Fibroblast of the aortic adventitia (primary cell): ENCODE results near the gene SPTBN4. TPM values are rescaled to one million over a fixed set of nuclear protein-coding genes. Genes with fewer than 3 reads are reported as not detected.
"Not testable (repeated sequence)": the region's sequence is repeated elsewhere in the genome, so short reads cannot be mapped to it uniquely, and the experiment has no call there.

ENCODE experiments used
- DNase-seq: peaks from one replicate; pipeline ENCODE4 v3.0.0-alpha.2; 2010; ENCODE audit warnings: low read depth
- H3K4me3 ChIP-seq: 2 replicates; pipeline ENCODE4 v1.5.1; 2011; ENCODE audit warnings: low read depth, mild to moderate bottlenecking, control low read depth, low read length, moderate library complexity
- total RNA-seq: library from RNA; depleted of rRNA; stranded (reverse); fragments of >200 nt; gene quantifications from 2 replicates; pipeline ENCODE4 v1.2.3, GENCODE V29; 2012; ENCODE audit warnings: low replicate concordance
- TF ChIP-seq, protein P1 (sequence below): IDR thresholded peaks from 2 replicates; pipeline ENCODE4 v1.5.1; 2011; ENCODE audit warnings: mild to moderate bottlenecking, low read length, control low read depth, inconsistent platforms; ENCODE audit not compliant: insufficient read depth

The SPTBN4 gene
- total RNA-seq, 1 donor = 3.5 TPM

DNA sequence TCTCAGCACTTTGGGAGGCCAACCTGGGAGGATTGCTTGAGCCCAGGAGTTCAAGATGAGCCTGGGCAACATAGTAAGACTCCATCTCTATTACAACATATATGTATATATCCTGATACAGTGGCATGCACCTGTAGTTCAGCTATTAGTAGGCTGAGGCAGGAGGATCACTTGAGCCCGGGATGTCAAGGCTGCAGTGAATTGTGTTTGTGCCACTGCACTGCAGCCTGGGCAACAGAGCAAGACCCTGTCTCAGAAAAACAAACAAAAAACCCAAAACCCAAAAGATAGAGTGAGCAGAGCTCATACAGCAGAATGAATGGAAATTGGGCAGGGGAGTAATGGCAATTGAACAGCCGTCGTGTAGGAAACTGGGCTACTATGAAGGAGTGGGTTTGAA, 92.6 kb downstream of the SPTBN4 start:
- no peak for DNase-seq
- H3K4me3 ChIP-seq = no peak overlapping the region
- TF ChIP-seq, protein P1, sequence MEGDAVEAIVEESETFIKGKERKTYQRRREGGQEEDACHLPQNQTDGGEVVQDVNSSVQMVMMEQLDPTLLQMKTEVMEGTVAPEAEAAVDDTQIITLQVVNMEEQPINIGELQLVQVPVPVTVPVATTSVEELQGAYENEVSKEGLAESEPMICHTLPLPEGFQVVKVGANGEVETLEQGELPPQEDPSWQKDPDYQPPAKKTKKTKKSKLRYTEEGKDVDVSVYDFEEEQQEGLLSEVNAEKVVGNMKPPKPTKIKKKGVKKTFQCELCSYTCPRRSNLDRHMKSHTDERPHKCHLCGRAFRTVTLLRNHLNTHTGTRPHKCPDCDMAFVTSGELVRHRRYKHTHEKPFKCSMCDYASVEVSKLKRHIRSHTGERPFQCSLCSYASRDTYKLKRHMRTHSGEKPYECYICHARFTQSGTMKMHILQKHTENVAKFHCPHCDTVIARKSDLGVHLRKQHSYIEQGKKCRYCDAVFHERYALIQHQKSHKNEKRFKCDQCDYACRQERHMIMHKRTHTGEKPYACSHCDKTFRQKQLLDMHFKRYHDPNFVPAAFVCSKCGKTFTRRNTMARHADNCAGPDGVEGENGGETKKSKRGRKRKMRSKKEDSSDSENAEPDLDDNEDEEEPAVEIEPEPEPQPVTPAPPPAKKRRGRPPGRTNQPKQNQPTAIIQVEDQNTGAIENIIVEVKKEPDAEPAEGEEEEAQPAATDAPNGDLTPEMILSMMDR = no peak

DNA sequence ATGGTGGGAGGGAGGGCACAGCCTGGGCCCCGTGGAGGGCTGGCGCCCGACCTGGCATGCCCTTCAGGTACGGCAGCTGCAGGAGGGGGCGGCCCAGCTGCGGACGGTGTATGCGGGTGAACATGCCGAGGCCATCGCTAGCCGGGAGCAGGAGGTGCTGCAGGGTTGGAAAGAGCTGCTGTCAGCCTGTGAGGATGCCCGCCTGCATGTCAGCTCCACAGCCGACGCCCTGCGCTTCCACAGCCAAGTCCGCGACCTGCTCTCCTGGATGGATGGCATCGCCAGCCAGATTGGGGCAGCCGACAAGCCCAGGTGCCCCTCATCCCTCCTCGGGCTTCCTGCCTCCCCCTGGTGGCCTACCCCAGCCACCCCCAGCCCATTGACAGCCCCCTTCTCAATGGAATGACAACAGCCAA, 93.3 kb downstream of the SPTBN4 start:
- TF ChIP-seq, protein P1 = no peak
- no peak for DNase-seq
- no peak overlapping the region for H3K4me3 ChIP-seq

- TF ChIP-seq, protein P1 = no peak
- H3K4me3 ChIP-seq = no peak overlapping the region
- no peak for DNase-seq
Observed at GRCh38 chr19:40561947-40562346, 95.1 kb downstream of the SPTBN4 start.

- DNase-seq, H3K4me3 ChIP-seq: not testable (repeated sequence)
Observed at GRCh38 chr19:40564535-40564934, 97.7 kb downstream of the SPTBN4 start.

DNA sequence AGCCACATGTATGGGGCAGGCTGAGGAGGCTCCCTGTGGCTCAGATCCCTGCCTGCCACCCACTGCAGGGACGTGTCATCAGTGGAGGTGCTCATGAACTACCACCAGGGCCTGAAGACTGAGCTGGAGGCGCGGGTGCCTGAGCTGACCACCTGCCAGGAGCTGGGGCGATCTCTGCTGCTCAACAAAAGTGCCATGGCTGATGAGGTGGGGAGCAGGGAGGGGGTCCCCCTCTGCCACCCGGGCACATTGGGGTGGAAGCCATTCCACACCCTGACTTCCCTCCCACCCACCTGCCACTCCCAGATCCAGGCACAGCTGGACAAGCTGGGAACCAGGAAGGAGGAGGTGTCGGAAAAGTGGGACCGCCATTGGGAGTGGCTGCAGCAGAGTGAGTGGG, 98.6 kb downstream of the SPTBN4 start:
- no peak overlapping the region for H3K4me3 ChIP-seq
- no peak for DNase-seq
- TF ChIP-seq, protein P1 = no peak

GRCh38 chr19:40565910-40566495, 99.2 kb downstream of the SPTBN4 start:
- TF ChIP-seq, protein P1 = no peak
- no peak overlapping the region for H3K4me3 ChIP-seq
- DNase-seq = no peak

DNA sequence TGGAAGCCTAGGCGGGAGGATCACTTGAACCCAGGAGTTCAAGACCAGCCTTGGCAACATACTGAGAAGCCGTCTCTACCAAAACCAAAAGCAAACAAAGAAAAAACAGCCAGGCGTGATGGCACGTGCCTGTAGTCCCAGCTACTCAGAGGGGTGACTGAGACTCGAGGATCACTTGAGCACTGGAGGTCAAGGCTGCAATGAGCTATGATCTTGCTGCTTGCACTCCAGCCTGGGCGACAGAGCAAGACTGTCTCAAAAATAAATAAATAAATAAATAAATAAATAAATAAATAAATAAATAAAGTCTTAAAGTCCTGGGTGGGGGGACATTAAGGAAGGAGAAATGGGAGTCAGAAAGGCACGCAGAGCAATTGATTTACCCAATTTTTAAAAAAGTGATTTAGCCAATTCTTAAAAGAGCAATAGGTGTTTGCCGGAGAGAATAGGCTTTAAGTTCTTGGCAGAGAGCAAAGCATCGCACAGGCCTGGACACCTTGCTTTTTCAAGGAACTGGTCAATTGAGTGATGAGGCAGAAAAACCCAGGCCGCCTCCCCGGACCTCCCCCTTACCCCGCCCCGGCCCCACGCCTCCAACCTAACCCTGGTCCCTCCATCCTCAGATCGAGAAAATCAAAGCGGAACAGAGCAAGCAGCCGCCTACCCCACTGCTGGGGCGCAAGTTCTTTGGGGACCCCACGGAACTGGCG, 100.4 kb downstream of the SPTBN4 start:
- TF ChIP-seq, protein P1 = no peak
- no peak for DNase-seq
- H3K4me3 ChIP-seq = peak overlapping the region; percentile 47
